ENCODE data around the gene PER1.

DNA sequence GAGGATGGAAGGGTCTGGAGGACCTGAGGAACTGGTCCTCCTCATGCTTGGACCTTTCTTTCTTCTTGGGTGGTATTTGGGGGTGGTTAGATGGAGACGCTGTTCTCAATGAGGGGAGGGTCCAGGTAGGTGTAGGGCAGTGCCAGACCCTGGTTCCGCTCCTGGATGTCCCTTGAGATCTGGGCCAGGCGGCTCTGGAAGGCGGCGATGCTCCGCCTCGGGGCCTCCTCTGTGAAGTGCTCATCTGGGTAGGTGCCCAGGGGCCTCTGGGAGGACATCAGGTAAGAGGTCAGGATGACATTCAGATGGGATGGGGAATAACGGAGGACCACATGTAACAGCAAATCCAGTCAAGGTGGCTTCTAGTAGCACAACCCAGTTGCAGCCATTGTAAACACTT, 55.7 kb downstream of the PER1 start:
- no peak for TF ChIP-seq CTCF (IDR thresholded peaks at IDR 0.05 in 2 of 3, conservative IDR thresholded peaks at IDR 0.05 in 1 of 3; ENCODE audit: control insufficient read depth in 2 of 3, extremely low read depth in 1 of 3, insufficient read depth in 1 of 3, low read depth in 3 of 3, low read length in 3 of 3)
- no peak for TF ChIP-seq EED (IDR thresholded peaks at IDR 0.05; ENCODE audit: low read depth)
- no peak for TF ChIP-seq TCF3 (IDR thresholded peaks at IDR 0.05; ENCODE audit: borderline replicate concordance, insufficient read depth, low read depth, low read length)
- TF ChIP-seq TAF1 (IDR thresholded peaks at IDR 0.05; ENCODE audit: borderline replicate concordance, low read depth, low read length): no peak
- TF ChIP-seq MAX (IDR thresholded peaks at IDR 0.05; ENCODE audit: low read depth, low read length): no peak
- no peak for TF ChIP-seq RFX5 (IDR thresholded peaks at IDR 0.05; ENCODE audit: low read depth, low read length)
- TF ChIP-seq, protein P1, sequence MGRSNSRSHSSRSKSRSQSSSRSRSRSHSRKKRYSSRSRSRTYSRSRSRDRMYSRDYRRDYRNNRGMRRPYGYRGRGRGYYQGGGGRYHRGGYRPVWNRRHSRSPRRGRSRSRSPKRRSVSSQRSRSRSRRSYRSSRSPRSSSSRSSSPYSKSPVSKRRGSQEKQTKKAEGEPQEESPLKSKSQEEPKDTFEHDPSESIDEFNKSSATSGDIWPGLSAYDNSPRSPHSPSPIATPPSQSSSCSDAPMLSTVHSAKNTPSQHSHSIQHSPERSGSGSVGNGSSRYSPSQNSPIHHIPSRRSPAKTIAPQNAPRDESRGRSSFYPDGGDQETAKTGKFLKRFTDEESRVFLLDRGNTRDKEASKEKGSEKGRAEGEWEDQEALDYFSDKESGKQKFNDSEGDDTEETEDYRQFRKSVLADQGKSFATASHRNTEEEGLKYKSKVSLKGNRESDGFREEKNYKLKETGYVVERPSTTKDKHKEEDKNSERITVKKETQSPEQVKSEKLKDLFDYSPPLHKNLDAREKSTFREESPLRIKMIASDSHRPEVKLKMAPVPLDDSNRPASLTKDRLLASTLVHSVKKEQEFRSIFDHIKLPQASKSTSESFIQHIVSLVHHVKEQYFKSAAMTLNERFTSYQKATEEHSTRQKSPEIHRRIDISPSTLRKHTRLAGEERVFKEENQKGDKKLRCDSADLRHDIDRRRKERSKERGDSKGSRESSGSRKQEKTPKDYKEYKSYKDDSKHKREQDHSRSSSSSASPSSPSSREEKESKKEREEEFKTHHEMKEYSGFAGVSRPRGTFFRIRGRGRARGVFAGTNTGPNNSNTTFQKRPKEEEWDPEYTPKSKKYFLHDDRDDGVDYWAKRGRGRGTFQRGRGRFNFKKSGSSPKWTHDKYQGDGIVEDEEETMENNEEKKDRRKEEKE (IDR thresholded peaks at IDR 0.05): no peak
- no peak for TF ChIP-seq CBX5 (IDR thresholded peaks at IDR 0.05; ENCODE audit: low read depth)
- TF ChIP-seq EGR1 (IDR thresholded peaks at IDR 0.05; ENCODE audit: borderline replicate concordance in 1 of 2, low read depth in 2 of 2, low read length in 2 of 2): no peak
